Activated naive CD8-positive, alpha-beta T cell treated with anti-CD3 and anti-CD28 coated beads for 36 hours (primary cell): Measurements from ENCODE around the gene FBXW5. TPM values are rescaled to one million over a fixed set of nuclear protein-coding genes. Genes with fewer than 3 reads are reported as not detected.
A peak's percentile ranks its signal among the peaks of the same experiment; 100 is the strongest.

Experiments used
- DNase-seq: peaks from one replicate; pipeline ENCODE4 v3.0.0; 2021
- H3K27ac Mint-ChIP-seq: one replicate; pipeline ENCODE4 v1.8.0; 2022; ENCODE audit warnings: mild to moderate bottlenecking, moderate library complexity, mixed read lengths
- H3K27me3 Mint-ChIP-seq: one replicate; pipeline ENCODE4 v1.8.0; 2022; ENCODE audit warnings: mild to moderate bottlenecking, mixed read lengths
- H3K36me3 Mint-ChIP-seq: one replicate; pipeline ENCODE4 v1.8.0; 2021; ENCODE audit warnings: mild to moderate bottlenecking, mixed read lengths
- H3K4me1 Mint-ChIP-seq: one replicate; pipeline ENCODE4 v1.8.0; 2021; ENCODE audit warnings: mixed read lengths
- H3K4me3 Mint-ChIP-seq: one replicate; pipeline ENCODE4 v1.8.0; 2022; ENCODE audit warnings: mild to moderate bottlenecking, moderate library complexity, mixed read lengths
- H3K9me3 Mint-ChIP-seq: one replicate; pipeline ENCODE4 v1.8.0; 2022; ENCODE audit warnings: mixed read lengths
- total RNA-seq, 2 experiments: library from RNA; stranded (reverse); gene quantifications; one replicate each; pipeline ENCODE4 v1.2.3, GENCODE V29; 2021

FBXW5 gene
- total RNA-seq, 2 experiments from 2014 or later: 55.6 to 59.3 TPM

- H3K27me3 Mint-ChIP-seq: peaks cover 22% of the 10 kb centered on the region
- peaks cover 5% of the 10 kb centered on the region for H3K4me1 Mint-ChIP-seq
These were observed 36.3 kb upstream of the FBXW5 start for GRCh38 chr9:136980669-136981478.

GRCh38 chr9:136979769-136980587 lies 35.4 kb upstream of the FBXW5 start:
- H3K27me3 Mint-ChIP-seq: peaks cover 19% of the 10 kb centered on the region
- no peaks in the 10 kb centered on the region for H3K9me3 Mint-ChIP-seq
- H3K27ac Mint-ChIP-seq: no peak overlapping the region
- no peaks in the 10 kb centered on the region for H3K36me3 Mint-ChIP-seq
- no peak overlapping the region for H3K4me3 Mint-ChIP-seq
- H3K4me1 Mint-ChIP-seq: peaks cover 10% of the 10 kb centered on the region
- no peak for DNase-seq

More at GRCh38 chr9:136980669-136981478, 36.3 kb upstream of the FBXW5 start:
- Mint-ChIP-seq H3K27ac (no peak overlapping the region), H3K4me3 (no peak overlapping the region), H3K36me3 (no peaks in the 10 kb centered on the region), H3K9me3 (no peaks in the 10 kb centered on the region)
- no peak for DNase-seq

- no peaks in the 10 kb centered on the region for H3K36me3 Mint-ChIP-seq
- H3K9me3 Mint-ChIP-seq: no peaks in the 10 kb centered on the region
- no peak overlapping the region for H3K27ac Mint-ChIP-seq
- peaks cover 10% of the 10 kb centered on the region for H3K4me1 Mint-ChIP-seq
- peaks cover 13% of the 10 kb centered on the region for H3K27me3 Mint-ChIP-seq
- no peak overlapping the region for H3K4me3 Mint-ChIP-seq
- DNase-seq: no peak
These were observed 34.5 kb upstream of the FBXW5 start for GRCh38 chr9:136978865-136979544.

GRCh38 chr9:136978073-136978864 lies 33.7 kb upstream of the FBXW5 start:
- H3K9me3 Mint-ChIP-seq: no peaks in the 10 kb centered on the region
- no peak overlapping the region for H3K27ac Mint-ChIP-seq
- DNase-seq: peak; percentile 73
- no peaks in the 10 kb centered on the region for H3K36me3 Mint-ChIP-seq
- H3K27me3 Mint-ChIP-seq: peaks cover 8% of the 10 kb centered on the region
- H3K4me3 Mint-ChIP-seq: no peak overlapping the region
- peaks cover 10% of the 10 kb centered on the region for H3K4me1 Mint-ChIP-seq

GRCh38 chr9:136977649-136978072 lies 33.1 kb upstream of the FBXW5 start:
- no peak for DNase-seq
- H3K4me3 Mint-ChIP-seq: no peak overlapping the region
- H3K27ac Mint-ChIP-seq: no peak overlapping the region
- H3K27me3 Mint-ChIP-seq: peaks cover 3% of the 10 kb centered on the region
- H3K36me3 Mint-ChIP-seq: no peaks in the 10 kb centered on the region
- peaks cover 10% of the 10 kb centered on the region for H3K4me1 Mint-ChIP-seq
- no peaks in the 10 kb centered on the region for H3K9me3 Mint-ChIP-seq

GRCh38 chr9:136977223-136977622 lies 32.7 kb upstream of the FBXW5 start, which contains the start of gene PTGDS:
TSS of gene PTGDS (plus strand) at chr9:136977504. CDS start at chr9:136977579, 75 bp downstream.
- DNase-seq: no peak
- Mint-ChIP-seq H3K36me3 (no peaks in the 10 kb centered on the region), H3K27ac (no peak within 1 kb of the TSS), H3K4me1 (peaks cover 10% of the 10 kb centered on the region), H3K9me3 (no peaks in the 10 kb centered on the region), H3K4me3 (no peak within 1 kb of the TSS), H3K27me3 (peaks cover 3% of the 10 kb centered on the region)

GRCh38 chr9:136975644-136976043 lies 31.1 kb upstream of the FBXW5 start:
- peaks cover 10% of the 10 kb centered on the region for H3K4me1 Mint-ChIP-seq
- no peaks in the 10 kb centered on the region for H3K36me3 Mint-ChIP-seq
- no peaks in the 10 kb centered on the region for H3K9me3 Mint-ChIP-seq
- no peak overlapping the region for H3K4me3 Mint-ChIP-seq
- H3K27me3 Mint-ChIP-seq: peaks cover 3% of the 10 kb centered on the region
- no peak overlapping the region for H3K27ac Mint-ChIP-seq
- peak; percentile 41 for DNase-seq

GRCh38 chr9:136974817-136975535 lies 30.4 kb upstream of the FBXW5 start:
- Mint-ChIP-seq H3K4me3 (no peak overlapping the region), H3K27ac (no peak overlapping the region)
- no peak for DNase-seq

GRCh38 chr9:136973618-136974617 lies 29.4 kb upstream of the FBXW5 start:
- no peak overlapping the region for H3K4me3 Mint-ChIP-seq

More at GRCh38 chr9:136974817-136975535, 30.4 kb upstream of the FBXW5 start:
- peaks cover 3% of the 10 kb centered on the region for H3K27me3 Mint-ChIP-seq
- no peaks in the 10 kb centered on the region for H3K36me3 Mint-ChIP-seq
- no peaks in the 10 kb centered on the region for H3K9me3 Mint-ChIP-seq
- H3K4me1 Mint-ChIP-seq: peaks cover 10% of the 10 kb centered on the region

GRCh38 chr9:136972743-136973142 lies 28.2 kb upstream of the FBXW5 start:
- Mint-ChIP-seq H3K36me3 (no peaks in the 10 kb centered on the region), H3K4me1 (peaks cover 10% of the 10 kb centered on the region), H3K27me3 (peaks cover 3% of the 10 kb centered on the region), H3K9me3 (no peaks in the 10 kb centered on the region), H3K27ac (no peak overlapping the region), H3K4me3 (no peak overlapping the region)
- no peak for DNase-seq

More at GRCh38 chr9:136973618-136974617, 29.4 kb upstream of the FBXW5 start:
- DNase-seq: no peak
- Mint-ChIP-seq H3K4me1 (peaks cover 10% of the 10 kb centered on the region), H3K36me3 (no peaks in the 10 kb centered on the region), H3K9me3 (no peaks in the 10 kb centered on the region), H3K27ac (no peak overlapping the region), H3K27me3 (peaks cover 3% of the 10 kb centered on the region)

- peaks cover 10% of the 10 kb centered on the region for H3K4me1 Mint-ChIP-seq
- peaks cover 3% of the 10 kb centered on the region for H3K27me3 Mint-ChIP-seq
- no peak overlapping the region for H3K4me3 Mint-ChIP-seq
- no peak overlapping the region for H3K27ac Mint-ChIP-seq
- no peak for DNase-seq
- no peaks in the 10 kb centered on the region for H3K9me3 Mint-ChIP-seq
- no peaks in the 10 kb centered on the region for H3K36me3 Mint-ChIP-seq
These were observed 27.8 kb upstream of the FBXW5 start for GRCh38 chr9:136972335-136972734.

- H3K4me3 Mint-ChIP-seq: no peak overlapping the region
- DNase-seq: no peak
- H3K27ac Mint-ChIP-seq: no peak overlapping the region
- H3K9me3 Mint-ChIP-seq: no peaks in the 10 kb centered on the region
- peaks cover 3% of the 10 kb centered on the region for H3K27me3 Mint-ChIP-seq
- peaks cover 10% of the 10 kb centered on the region for H3K4me1 Mint-ChIP-seq
- H3K36me3 Mint-ChIP-seq: no peaks in the 10 kb centered on the region
These were observed 27.2 kb upstream of the FBXW5 start for GRCh38 chr9:136971746-136972145.

- no peaks in the 10 kb centered on the region for H3K36me3 Mint-ChIP-seq
- H3K4me3 Mint-ChIP-seq: no peak overlapping the region
- H3K27me3 Mint-ChIP-seq: no peaks in the 10 kb centered on the region
- no peak overlapping the region for H3K27ac Mint-ChIP-seq
- peaks cover 13% of the 10 kb centered on the region for H3K4me1 Mint-ChIP-seq
- no peaks in the 10 kb centered on the region for H3K9me3 Mint-ChIP-seq
- no peak for DNase-seq
These were observed 25.8 kb upstream of the FBXW5 start for GRCh38 chr9:136970361-136970760.
